Renal cortical epithelial cell (primary cell): Measurements from ENCODE around the gene TP53BP2. TPM values are rescaled to one million over a fixed set of nuclear protein-coding genes. Genes with fewer than 3 reads are reported as not detected.
"Not testable (repeated sequence)": the region's sequence is repeated elsewhere in the genome, so short reads cannot be mapped to it uniquely, and the experiment has no call there.

Experiments used
- DNase-seq: peaks from one replicate; pipeline ENCODE4 v3.0.0-alpha.2; 2011; ENCODE audit warnings: low read depth
- total RNA-seq: library from RNA; depleted of rRNA; stranded (reverse); fragments of >200 nt; gene quantifications from 2 replicates; pipeline ENCODE4 v1.2.3, GENCODE V29; 2014

TP53BP2 gene
- total RNA-seq, 1 donor from 2014 or later = 148 TPM

GRCh38 chr1:223856386-223856785, 10.6 kb upstream of the TP53BP2 start:
- DNase-seq = no peak

GRCh38 chr1:223853748-223854147, 8.0 kb upstream of the TP53BP2 start:
- DNase-seq = no peak

- no peak for DNase-seq
These were observed 7.5 kb upstream of the TP53BP2 start for GRCh38 chr1:223853275-223853674.

- DNase-seq = no peak
These were observed 6.6 kb upstream of the TP53BP2 start for GRCh38 chr1:223852337-223852736.

- no peak for DNase-seq
These were observed 3.9 kb upstream of the TP53BP2 start for GRCh38 chr1:223849352-223850254.

GRCh38 chr1:223848536-223848935, 2.8 kb upstream of the TP53BP2 start:
- no peak for DNase-seq

GRCh38 chr1:223847781-223848345, 2.1 kb upstream of the TP53BP2 start:
- no peak for DNase-seq

- DNase-seq = no peak
These were observed 524 bp downstream of the TP53BP2 start for GRCh38 chr1:223845037-223845809.

GRCh38 chr1:223844787-223845036, 1.0 kb downstream of the TP53BP2 start:
- DNase-seq = no peak

- DNase-seq = no peak
These were observed 1.6 kb downstream of the TP53BP2 start for GRCh38 chr1:223843934-223844786.

- DNase-seq = no peak
These were observed 3.0 kb downstream of the TP53BP2 start for GRCh38 chr1:223842784-223843183.

GRCh38 chr1:223841977-223842623, 3.6 kb downstream of the TP53BP2 start:
- DNase-seq = not testable (repeated sequence)

- no peak for DNase-seq
These were observed 5.5 kb downstream of the TP53BP2 start for GRCh38 chr1:223840254-223840653.

- no peak for DNase-seq
These were observed 7.5 kb downstream of the TP53BP2 start for GRCh38 chr1:223838125-223838854.

- DNase-seq = no peak
These were observed 8.1 kb downstream of the TP53BP2 start for GRCh38 chr1:223837687-223838086.

GRCh38 chr1:223837206-223837605, 8.5 kb downstream of the TP53BP2 start:
- no peak for DNase-seq

- DNase-seq = no peak
These were observed 9.2 kb downstream of the TP53BP2 start for GRCh38 chr1:223836586-223836985.

GRCh38 chr1:223835754-223836153, 10.0 kb downstream of the TP53BP2 start:
- DNase-seq = no peak

GRCh38 chr1:223834660-223835263, 11.0 kb downstream of the TP53BP2 start:
- no peak for DNase-seq

- DNase-seq = no peak
These were observed 11.8 kb downstream of the TP53BP2 start for GRCh38 chr1:223833948-223834347.
